Measurements from ENCODE around the gene GSN.

GRCh38 chr9:121364077-121364476, 96.1 kb downstream of the GSN start:
- TF ChIP-seq CTCF (IDR thresholded peaks at IDR 0.05) (no peak), POLR2A (IDR thresholded peaks at IDR 0.05) (no peak)
